Measurements from ENCODE around the gene SCAMP2. TPM values are rescaled to one million over a fixed set of nuclear protein-coding genes. Genes with fewer than 3 reads are reported as not detected.

The SCAMP2 gene
- total RNA-seq, 2 donors from 2014 or later, result 33.5 to 36.9 TPM

- intact Hi-C loops (cut with DNase I), result no loop called here
- 57 to 70% methylated on average over 2 of the region's 2 CpGs for WGBS, 2 donors
Measured at GRCh38 chr15:74892931-74893330, 19.8 kb upstream of the SCAMP2 start.

GRCh38 chr15:74892313-74892712 is 19.1 kb upstream of the SCAMP2 start:
- no peaks in the 10 kb centered on the region for H3K9me3 ChIP-seq
- peaks cover 38% of the 10 kb centered on the region for H3K4me1 ChIP-seq
- intact Hi-C loops (cut with DNase I), result no loop called here
- peak in 3 of 7 experiments; percentile 9 to 21 (median 17) for TF ChIP-seq CTCF (IDR thresholded peaks at IDR 0.05)
- no peak for TF ChIP-seq POLR2A (IDR thresholded peaks at IDR 0.05)
- H3K4me3 ChIP-seq, result no peak overlapping the region
- no peaks in the 10 kb centered on the region for H3K27me3 ChIP-seq
- no peaks in the 10 kb centered on the region for H3K36me3 ChIP-seq (replicated peaks in 1 of 2; ENCODE audit: insufficient read depth in 1 of 2, low read depth in 2 of 2)
- H3K27ac ChIP-seq, result peak overlapping the region in 3 of 4 donors; percentile 50 to 85 (median 82)
- 28 to 42% methylated on average over 3 of the region's 3 CpGs for WGBS, 2 donors
- peak; percentile 50 to 79 (median 75) for DNase-seq
- peak; percentile 15 for ATAC-seq

More at GRCh38 chr15:74892931-74893330, 19.8 kb upstream of the SCAMP2 start:
- TF ChIP-seq CTCF (IDR thresholded peaks at IDR 0.05), result no peak
- TF ChIP-seq POLR2A (IDR thresholded peaks at IDR 0.05), result no peak
- no peak overlapping the region for H3K4me3 ChIP-seq
- H3K27ac ChIP-seq, result peak overlapping the region in 1 of 4 donors; percentile 82
- ATAC-seq, result no peak
- H3K4me1 ChIP-seq, result peaks cover 38% of the 10 kb centered on the region
- DNase-seq, result no peak
- H3K9me3 ChIP-seq, result no peaks in the 10 kb centered on the region
- H3K36me3 ChIP-seq (replicated peaks in 1 of 2; ENCODE audit: insufficient read depth in 1 of 2, low read depth in 2 of 2), result no peaks in the 10 kb centered on the region
- H3K27me3 ChIP-seq, result no peaks in the 10 kb centered on the region

GRCh38 chr15:74891469-74891868 is 18.3 kb upstream of the SCAMP2 start:
- intact Hi-C loops (cut with DNase I), result no loop called here
- DNase-seq (peak; percentile 33 to 75 (median 71)), ATAC-seq (peak; percentile 21)
- no peaks in the 10 kb centered on the region for H3K27me3 ChIP-seq
- H3K36me3 ChIP-seq (replicated peaks in 1 of 2; ENCODE audit: insufficient read depth in 1 of 2, low read depth in 2 of 2), result no peaks in the 10 kb centered on the region
- H3K4me1 ChIP-seq, result peaks cover 38% of the 10 kb centered on the region
- no peaks in the 10 kb centered on the region for H3K9me3 ChIP-seq
- no peak for TF ChIP-seq CTCF (IDR thresholded peaks at IDR 0.05)
- no peak for TF ChIP-seq POLR2A (IDR thresholded peaks at IDR 0.05)
- WGBS, 2 donors, result 45 to 47% methylated on average over 3 of the region's 3 CpGs
- H3K27ac ChIP-seq, result peak overlapping the region in 3 of 4 donors; percentile 50 to 85 (median 82)
- no peak overlapping the region for H3K4me3 ChIP-seq

GRCh38 chr15:74890665-74890960 is 17.4 kb upstream of the SCAMP2 start:
- peak overlapping the region; percentile 80 to 98 for H3K4me3 ChIP-seq
- no peaks in the 10 kb centered on the region for H3K9me3 ChIP-seq
- TF ChIP-seq POLR2A (IDR thresholded peaks at IDR 0.05) (no peak), CTCF (IDR thresholded peaks at IDR 0.05) (no peak)
- 0% methylated on average over 1 of the region's 1 CpG for WGBS, 2 donors
- no peaks in the 10 kb centered on the region for H3K27me3 ChIP-seq
- ATAC-seq (no peak), DNase-seq (no peak)
- intact Hi-C loops (cut with DNase I), result no loop called here
- peaks cover 38% of the 10 kb centered on the region for H3K4me1 ChIP-seq
- peak overlapping the region; percentile 72 to 85 (median 78) for H3K27ac ChIP-seq
- no peaks in the 10 kb centered on the region for H3K36me3 ChIP-seq (replicated peaks in 1 of 2; ENCODE audit: insufficient read depth in 1 of 2, low read depth in 2 of 2)

GRCh38 chr15:74889883-74890664 is 16.9 kb upstream of the SCAMP2 start, which contains the start of gene MPI:
Gene MPI, plus strand, starts transcription at chr15:74890042. Its CDS starts 32 bp downstream, at chr15:74890074.
- no peaks in the 10 kb centered on the region for H3K9me3 ChIP-seq
- peak within 1 kb of the TSS; percentile 72 to 85 (median 78) for H3K27ac ChIP-seq
- H3K36me3 ChIP-seq (replicated peaks in 1 of 2; ENCODE audit: insufficient read depth in 1 of 2, low read depth in 2 of 2), result no peaks in the 10 kb centered on the region
- DNase-seq, result peak; percentile 82 to 88 (median 84)
- 1 to 3% methylated on average over 13 to 46 of the region's 47 CpGs for WGBS, 2 donors
- peak within 1 kb of the TSS; percentile 80 to 98 for H3K4me3 ChIP-seq
- ATAC-seq, result peak; percentile 93
- H3K4me1 ChIP-seq, result peaks cover 38% of the 10 kb centered on the region
- intact Hi-C loops (cut with DNase I), result no loop called here
- peak; percentile 45 to 80 (median 78) for TF ChIP-seq POLR2A (IDR thresholded peaks at IDR 0.05)
- TF ChIP-seq CTCF (IDR thresholded peaks at IDR 0.05), result peak in 5 of 7 experiments; percentile 12 to 50 (median 26)
- H3K27me3 ChIP-seq, result no peaks in the 10 kb centered on the region
